H1 (cell line): ENCODE data around the gene EPHA4. TPM values are rescaled to one million over a fixed set of nuclear protein-coding genes. Genes with fewer than 3 reads are reported as not detected.

Source experiments
- BCL11A ChIP-seq, 2 experiments: IDR thresholded peaks; one replicate each; pipeline ENCODE4 v1.6.1; 2011; ENCODE audit warnings: low read depth in 2 of 2, low read length in 2 of 2, mild to moderate bottlenecking in 2 of 2
- CHD1 ChIP-seq: IDR thresholded peaks from 2 replicates; pipeline ENCODE4 v1.6.1; 2012; ENCODE audit warnings: low read depth, low read length, improper control_type of control experiment
- CHD2 ChIP-seq: IDR thresholded peaks from 2 replicates; pipeline ENCODE4 v1.6.1; 2012; ENCODE audit warnings: low read length, improper control_type of control experiment
- JUND ChIP-seq: IDR thresholded peaks from 2 replicates; pipeline ENCODE4 v1.6.1; 2011; ENCODE audit warnings: mild to moderate bottlenecking, improper control_type of control experiment, low read length
- KDM4A ChIP-seq: IDR thresholded peaks from one replicate; pipeline ENCODE4 v1.7.1; 2012; ENCODE audit warnings: low read depth, mild to moderate bottlenecking, moderate library complexity, low read length, inconsistent platforms; ENCODE audit not compliant: severe bottlenecking
- POLR2A ChIP-seq, 2 experiments: IDR thresholded peaks; 1 replicate in 1 of 2; 2 replicates in 1 of 2; pipeline ENCODE4 v1.6.1; 2011; ENCODE audit warnings: low read depth in 2 of 2, low read length in 2 of 2, mild to moderate bottlenecking in 2 of 2; ENCODE audit errors: control extremely low read depth in 1 of 2
- SIN3A ChIP-seq, 2 experiments: IDR thresholded peaks in 1 of 2; conservative IDR thresholded peaks in 1 of 2; 2 replicates each; pipeline ENCODE4 v1.6.1; 2011 to 2012; ENCODE audit warnings: low read length in 2 of 2, improper control_type of control experiment in 1 of 2, low read depth in 1 of 2, mild to moderate bottlenecking in 1 of 2
- SIRT6 ChIP-seq: IDR thresholded peaks from one replicate; pipeline ENCODE4 v1.7.1; 2012; ENCODE audit warnings: low read length, inconsistent platforms
- SIX5 ChIP-seq: IDR thresholded peaks from 2 replicates; pipeline ENCODE4 v1.6.1; 2011; ENCODE audit warnings: mild to moderate bottlenecking, low read depth, low read length
- SUZ12 ChIP-seq: fragments of 200-600 bp; sonication (generic); IDR thresholded peaks from 2 replicates; pipeline ENCODE4 v1.6.1; 2012; ENCODE audit warnings: mild to moderate bottlenecking, inconsistent platforms, low read length, moderate library complexity, mixed read lengths
- TCF12 ChIP-seq: IDR thresholded peaks from 2 replicates; pipeline ENCODE4 v1.6.1; 2011; ENCODE audit warnings: low read depth, mild to moderate bottlenecking, low read length
- polyA plus RNA-seq, 7 experiments: library from polyadenylated mRNA; depleted of rRNA in 3 of 7; stranded (reverse) in 5 of 7; unstranded in 2 of 7; fragments of >200 nt in 5 of 7; fragments of 200-250 nt in 2 of 7; gene quantifications; 1 replicate in 5 of 7; 2 replicates in 1 of 7; 4 replicates in 1 of 7; pipeline versions ENCODE4 v1.2.1 to v1.2.3, GENCODE V29; 2011 to 2013; ENCODE audit warnings: missing spikeins in 2 of 7, mixed read lengths in 2 of 7
- total RNA-seq: library from RNA; stranded (reverse); fragmentation: NEBNext Ultra II Directional; extraction: Animal tissue kit (Norgen Biotek cat#: 25700); gene quantifications from 2 replicates; pipeline ENCODE4 v1.2.1, GENCODE V29; 2021
- TF ChIP-seq, protein P1 (sequence below): fragments of 300-600 bp; sonication (generic); IDR thresholded peaks from 2 replicates; pipeline ENCODE4 v1.7.1; 2012; ENCODE audit warnings: low read length, moderate library complexity, mild to moderate bottlenecking, inconsistent platforms; ENCODE audit not compliant: insufficient replicate concordance
- TF ChIP-seq, protein P2 (sequence below): IDR thresholded peaks from 2 replicates; pipeline ENCODE4 v1.6.1; 2011; ENCODE audit warnings: low read depth, mild to moderate bottlenecking, low read length; ENCODE audit not compliant: insufficient read depth

EPHA4 gene
- total and polyA plus RNA-seq, 2 of the 8 experiments (the other 6 are each of a cell fraction or from before 2014, with no cell fraction given), result 4.3 to 5.7 TPM

DNA sequence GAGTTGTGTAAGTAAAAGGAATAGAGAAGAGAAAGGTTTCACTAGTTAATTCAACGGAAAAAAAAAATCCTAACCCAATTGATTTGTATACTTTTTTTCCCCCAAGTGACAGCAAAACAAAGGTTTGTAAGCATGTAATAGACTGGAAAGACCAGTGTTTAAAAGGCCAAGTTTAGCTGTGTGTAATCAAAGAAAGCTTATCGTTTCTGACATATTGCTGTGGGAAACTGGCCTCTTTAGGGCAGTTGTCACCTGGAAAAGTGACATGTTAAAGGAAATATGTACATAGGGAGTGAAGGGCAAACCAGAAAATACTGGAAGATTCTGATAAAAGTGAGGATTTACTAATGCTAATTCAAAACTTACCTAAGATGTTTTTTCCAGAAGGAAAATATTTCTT, 45.9 kb upstream of the EPHA4 start (continued):
- TF ChIP-seq, protein P1, sequence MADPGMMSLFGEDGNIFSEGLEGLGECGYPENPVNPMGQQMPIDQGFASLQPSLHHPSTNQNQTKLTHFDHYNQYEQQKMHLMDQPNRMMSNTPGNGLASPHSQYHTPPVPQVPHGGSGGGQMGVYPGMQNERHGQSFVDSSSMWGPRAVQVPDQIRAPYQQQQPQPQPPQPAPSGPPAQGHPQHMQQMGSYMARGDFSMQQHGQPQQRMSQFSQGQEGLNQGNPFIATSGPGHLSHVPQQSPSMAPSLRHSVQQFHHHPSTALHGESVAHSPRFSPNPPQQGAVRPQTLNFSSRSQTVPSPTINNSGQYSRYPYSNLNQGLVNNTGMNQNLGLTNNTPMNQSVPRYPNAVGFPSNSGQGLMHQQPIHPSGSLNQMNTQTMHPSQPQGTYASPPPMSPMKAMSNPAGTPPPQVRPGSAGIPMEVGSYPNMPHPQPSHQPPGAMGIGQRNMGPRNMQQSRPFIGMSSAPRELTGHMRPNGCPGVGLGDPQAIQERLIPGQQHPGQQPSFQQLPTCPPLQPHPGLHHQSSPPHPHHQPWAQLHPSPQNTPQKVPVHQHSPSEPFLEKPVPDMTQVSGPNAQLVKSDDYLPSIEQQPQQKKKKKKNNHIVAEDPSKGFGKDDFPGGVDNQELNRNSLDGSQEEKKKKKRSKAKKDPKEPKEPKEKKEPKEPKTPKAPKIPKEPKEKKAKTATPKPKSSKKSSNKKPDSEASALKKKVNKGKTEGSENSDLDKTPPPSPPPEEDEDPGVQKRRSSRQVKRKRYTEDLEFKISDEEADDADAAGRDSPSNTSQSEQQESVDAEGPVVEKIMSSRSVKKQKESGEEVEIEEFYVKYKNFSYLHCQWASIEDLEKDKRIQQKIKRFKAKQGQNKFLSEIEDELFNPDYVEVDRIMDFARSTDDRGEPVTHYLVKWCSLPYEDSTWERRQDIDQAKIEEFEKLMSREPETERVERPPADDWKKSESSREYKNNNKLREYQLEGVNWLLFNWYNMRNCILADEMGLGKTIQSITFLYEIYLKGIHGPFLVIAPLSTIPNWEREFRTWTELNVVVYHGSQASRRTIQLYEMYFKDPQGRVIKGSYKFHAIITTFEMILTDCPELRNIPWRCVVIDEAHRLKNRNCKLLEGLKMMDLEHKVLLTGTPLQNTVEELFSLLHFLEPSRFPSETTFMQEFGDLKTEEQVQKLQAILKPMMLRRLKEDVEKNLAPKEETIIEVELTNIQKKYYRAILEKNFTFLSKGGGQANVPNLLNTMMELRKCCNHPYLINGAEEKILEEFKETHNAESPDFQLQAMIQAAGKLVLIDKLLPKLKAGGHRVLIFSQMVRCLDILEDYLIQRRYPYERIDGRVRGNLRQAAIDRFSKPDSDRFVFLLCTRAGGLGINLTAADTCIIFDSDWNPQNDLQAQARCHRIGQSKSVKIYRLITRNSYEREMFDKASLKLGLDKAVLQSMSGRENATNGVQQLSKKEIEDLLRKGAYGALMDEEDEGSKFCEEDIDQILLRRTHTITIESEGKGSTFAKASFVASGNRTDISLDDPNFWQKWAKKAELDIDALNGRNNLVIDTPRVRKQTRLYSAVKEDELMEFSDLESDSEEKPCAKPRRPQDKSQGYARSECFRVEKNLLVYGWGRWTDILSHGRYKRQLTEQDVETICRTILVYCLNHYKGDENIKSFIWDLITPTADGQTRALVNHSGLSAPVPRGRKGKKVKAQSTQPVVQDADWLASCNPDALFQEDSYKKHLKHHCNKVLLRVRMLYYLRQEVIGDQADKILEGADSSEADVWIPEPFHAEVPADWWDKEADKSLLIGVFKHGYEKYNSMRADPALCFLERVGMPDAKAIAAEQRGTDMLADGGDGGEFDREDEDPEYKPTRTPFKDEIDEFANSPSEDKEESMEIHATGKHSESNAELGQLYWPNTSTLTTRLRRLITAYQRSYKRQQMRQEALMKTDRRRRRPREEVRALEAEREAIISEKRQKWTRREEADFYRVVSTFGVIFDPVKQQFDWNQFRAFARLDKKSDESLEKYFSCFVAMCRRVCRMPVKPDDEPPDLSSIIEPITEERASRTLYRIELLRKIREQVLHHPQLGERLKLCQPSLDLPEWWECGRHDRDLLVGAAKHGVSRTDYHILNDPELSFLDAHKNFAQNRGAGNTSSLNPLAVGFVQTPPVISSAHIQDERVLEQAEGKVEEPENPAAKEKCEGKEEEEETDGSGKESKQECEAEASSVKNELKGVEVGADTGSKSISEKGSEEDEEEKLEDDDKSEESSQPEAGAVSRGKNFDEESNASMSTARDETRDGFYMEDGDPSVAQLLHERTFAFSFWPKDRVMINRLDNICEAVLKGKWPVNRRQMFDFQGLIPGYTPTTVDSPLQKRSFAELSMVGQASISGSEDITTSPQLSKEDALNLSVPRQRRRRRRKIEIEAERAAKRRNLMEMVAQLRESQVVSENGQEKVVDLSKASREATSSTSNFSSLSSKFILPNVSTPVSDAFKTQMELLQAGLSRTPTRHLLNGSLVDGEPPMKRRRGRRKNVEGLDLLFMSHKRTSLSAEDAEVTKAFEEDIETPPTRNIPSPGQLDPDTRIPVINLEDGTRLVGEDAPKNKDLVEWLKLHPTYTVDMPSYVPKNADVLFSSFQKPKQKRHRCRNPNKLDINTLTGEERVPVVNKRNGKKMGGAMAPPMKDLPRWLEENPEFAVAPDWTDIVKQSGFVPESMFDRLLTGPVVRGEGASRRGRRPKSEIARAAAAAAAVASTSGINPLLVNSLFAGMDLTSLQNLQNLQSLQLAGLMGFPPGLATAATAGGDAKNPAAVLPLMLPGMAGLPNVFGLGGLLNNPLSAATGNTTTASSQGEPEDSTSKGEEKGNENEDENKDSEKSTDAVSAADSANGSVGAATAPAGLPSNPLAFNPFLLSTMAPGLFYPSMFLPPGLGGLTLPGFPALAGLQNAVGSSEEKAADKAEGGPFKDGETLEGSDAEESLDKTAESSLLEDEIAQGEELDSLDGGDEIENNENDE, result no peak
- TF ChIP-seq, protein P2, sequence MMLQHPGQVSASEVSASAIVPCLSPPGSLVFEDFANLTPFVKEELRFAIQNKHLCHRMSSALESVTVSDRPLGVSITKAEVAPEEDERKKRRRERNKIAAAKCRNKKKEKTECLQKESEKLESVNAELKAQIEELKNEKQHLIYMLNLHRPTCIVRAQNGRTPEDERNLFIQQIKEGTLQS, result no peak
- TF ChIP-seq POLR2A (IDR thresholded peaks at IDR 0.05; ENCODE audit: control extremely low read depth in 1 of 2, low read depth in 2 of 2, low read length in 2 of 2) (no peak), JUND (no peak), SIX5 (no peak), CHD2 (no peak), SIRT6 (no peak), CHD1 (no peak), BCL11A (IDR thresholded peaks at IDR 0.05; ENCODE audit: low read depth in 2 of 2, low read length in 2 of 2) (no peak), SIN3A (conservative IDR thresholded peaks at IDR 0.05 in 1 of 2, IDR thresholded peaks at IDR 0.05 in 1 of 2; ENCODE audit: low read depth in 1 of 2, low read length in 2 of 2) (no peak), TCF12 (no peak), SUZ12 (no peak), KDM4A (no peak)
